HG03139 (cell line): Measurements from ENCODE around the gene EPB41L4A.
"Not testable (repeated sequence)": the region's sequence is repeated elsewhere in the genome, so short reads cannot be mapped to it uniquely, and the experiment has no call there.

Experiments used
- ATAC-seq: cut with Tn5 transposase; IDR thresholded peaks from one replicate; pipeline ENCODE4 v1.9.1; 2021; ENCODE audit not compliant: unreplicated experiment

Gene EPB41L4A

GRCh38 chr5:112263469-112263868 is 155.6 kb downstream of the EPB41L4A start:
- no peak for ATAC-seq

DNA sequence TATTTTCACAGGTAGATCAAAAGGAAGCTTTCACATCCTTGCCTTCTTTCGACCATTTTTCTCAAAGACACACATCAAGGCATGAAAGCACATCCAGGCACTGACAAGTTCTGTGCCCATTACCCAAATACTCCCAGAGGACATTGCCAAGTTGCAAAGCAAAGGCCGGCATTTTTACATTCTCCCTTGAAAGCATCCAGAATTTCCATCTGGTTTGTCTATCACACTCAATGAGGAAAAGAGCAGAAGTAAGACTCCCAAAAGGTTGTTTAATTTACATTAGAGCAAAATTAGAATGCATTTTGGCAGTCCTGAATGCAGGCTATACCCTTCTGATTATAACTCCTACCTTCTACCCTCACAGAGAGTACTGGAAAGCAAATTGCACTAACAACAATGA is 160.5 kb downstream of the EPB41L4A start:
- no peak for ATAC-seq

DNA sequence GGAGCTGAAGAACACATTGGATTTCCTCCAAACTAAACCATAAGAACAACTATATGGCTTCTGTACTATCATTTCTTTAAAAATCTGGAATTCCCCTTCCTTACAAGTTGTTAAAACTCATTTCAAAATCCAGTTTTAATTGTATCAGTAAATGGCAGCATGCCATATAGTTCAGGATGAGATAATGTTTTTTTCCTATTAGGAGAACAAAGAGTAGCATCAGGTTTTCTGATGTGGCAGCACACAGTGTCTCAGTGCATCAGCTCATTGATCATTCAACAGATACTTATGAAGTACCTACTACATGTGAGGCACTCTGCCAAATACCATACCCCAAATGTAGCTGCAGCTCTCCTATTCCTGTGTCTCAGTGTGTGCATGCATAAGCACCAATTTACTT is 161.1 kb downstream of the EPB41L4A start:
- no peak for ATAC-seq

GRCh38 chr5:112257005-112257404 is 162.1 kb downstream of the EPB41L4A start:
- no peak for ATAC-seq

GRCh38 chr5:112254303-112254702 is 164.8 kb downstream of the EPB41L4A start:
- ATAC-seq, result no peak

DNA sequence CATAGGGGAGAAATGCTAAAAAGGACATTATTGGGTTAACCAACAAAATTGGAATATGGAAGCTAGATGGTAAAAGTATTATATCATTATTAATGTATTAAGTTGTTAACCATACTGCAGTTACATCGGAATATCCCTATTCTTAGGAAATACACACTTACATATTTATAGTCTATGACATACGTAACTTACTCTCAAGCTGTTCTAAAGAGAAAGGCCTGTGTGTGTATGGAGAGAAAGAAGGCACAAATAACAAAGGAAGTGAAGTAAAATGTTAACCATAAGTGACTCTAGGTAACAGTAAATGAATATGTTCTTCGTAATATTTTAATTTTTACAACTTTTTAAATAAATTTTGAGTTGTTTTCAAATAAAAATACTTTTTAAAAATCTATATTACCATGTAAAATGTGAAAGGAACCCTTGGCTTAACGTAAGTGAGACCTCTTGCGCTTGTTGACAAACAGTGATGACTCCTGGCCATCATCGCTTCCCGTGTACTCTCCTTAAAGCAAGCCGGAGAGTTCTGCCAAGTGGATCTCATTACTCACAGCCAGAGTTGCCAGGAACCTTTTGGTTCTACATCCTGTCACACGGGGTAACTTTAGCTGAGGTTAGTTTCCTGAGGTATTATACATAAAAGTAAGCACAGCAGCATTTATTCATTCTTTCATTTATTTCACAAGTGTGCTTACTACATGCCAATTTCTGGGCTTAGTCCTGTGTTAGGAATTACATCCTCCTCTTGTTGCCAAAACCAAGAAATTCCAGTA is 165.4 kb downstream of the EPB41L4A start:
- no peak for ATAC-seq

GRCh38 chr5:112250551-112250950 is 168.5 kb downstream of the EPB41L4A start:
- no peak for ATAC-seq

- ATAC-seq, result no peak
These were observed 170.5 kb downstream of the EPB41L4A start for GRCh38 chr5:112248623-112249022.

DNA sequence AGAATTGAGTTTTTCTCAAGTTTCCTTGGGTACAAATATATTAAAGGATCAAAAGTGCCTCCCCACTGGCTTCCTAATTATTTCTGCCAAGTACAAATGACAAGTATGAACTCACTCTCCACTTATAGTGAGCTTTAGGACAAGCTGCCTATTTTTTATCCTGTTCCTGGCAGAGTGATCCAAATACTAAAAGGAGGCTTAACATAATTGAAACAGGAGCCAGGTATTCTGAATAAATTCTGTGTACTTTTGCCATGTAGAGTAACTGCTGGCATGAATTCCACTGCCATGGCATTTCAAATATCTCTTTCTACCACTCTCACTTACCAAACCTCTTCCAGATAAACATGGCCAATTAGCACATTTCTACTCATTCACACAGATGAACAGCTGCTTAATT is 171.1 kb downstream of the EPB41L4A start:
- no peak for ATAC-seq

DNA sequence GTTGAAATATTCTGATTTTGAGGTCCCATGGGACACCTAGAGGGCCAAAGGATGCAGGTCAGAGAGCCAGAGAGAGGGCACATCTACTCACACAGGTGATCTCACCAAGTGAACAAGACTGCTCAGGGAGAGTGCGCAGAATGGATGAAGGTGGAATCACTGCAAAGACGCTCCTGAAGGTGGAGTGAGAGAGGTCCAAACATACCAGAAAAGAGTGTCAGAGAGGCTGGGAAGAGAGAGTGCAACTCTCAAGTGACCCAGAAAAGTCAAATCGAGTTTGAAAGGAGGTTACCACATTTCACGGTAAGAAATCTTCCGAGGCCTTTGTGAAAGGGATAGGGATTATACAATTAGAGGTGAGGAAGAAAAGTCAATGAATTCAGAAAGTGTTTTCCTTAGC is 173.4 kb downstream of the EPB41L4A start:
- no peak for ATAC-seq

DNA sequence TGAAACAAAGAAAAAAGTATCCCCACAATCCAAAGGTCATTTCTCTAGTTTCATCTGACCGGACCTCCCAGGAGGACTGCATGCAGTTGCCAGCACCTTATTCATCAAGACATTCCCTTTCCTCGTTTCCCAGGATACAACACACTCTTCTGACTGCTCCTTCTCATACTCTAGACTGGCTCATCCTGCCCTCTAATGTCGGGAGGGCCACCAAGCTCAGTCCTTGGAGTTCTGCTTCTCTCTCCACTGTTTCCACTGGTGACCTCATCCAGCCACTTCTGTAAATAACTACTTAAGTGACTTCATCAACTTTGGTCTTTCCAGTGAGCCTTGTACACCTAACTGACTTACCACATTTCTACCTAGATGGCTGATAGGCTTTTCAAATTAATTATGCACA is 179.1 kb downstream of the EPB41L4A start:
- no peak for ATAC-seq

- ATAC-seq, result no peak
These were observed 180.6 kb downstream of the EPB41L4A start for GRCh38 chr5:112238473-112238872.

DNA sequence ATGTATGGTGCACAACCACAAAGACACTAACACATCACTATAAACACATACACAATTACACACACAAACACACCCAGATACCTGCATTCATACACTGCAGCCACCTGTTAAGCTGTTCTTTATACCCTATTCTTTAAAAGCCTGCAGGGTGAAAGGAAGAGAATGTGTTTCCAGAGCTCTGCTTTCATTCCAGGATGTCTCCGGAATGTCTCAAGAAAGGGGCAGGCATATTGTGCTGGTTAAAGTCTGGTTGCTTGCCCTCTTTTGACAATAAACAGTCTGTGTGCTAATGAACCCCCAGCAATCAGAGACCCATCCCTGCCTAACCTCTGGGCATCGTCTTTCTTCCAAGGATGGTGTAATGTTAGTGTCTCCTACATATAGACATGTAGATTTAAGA is 181.6 kb downstream of the EPB41L4A start:
- no peak for ATAC-seq

GRCh38 chr5:112234000-112234399 is 185.1 kb downstream of the EPB41L4A start:
- no peak for ATAC-seq

- no peak for ATAC-seq
These were observed 186.4 kb downstream of the EPB41L4A start for GRCh38 chr5:112232667-112233066.

DNA sequence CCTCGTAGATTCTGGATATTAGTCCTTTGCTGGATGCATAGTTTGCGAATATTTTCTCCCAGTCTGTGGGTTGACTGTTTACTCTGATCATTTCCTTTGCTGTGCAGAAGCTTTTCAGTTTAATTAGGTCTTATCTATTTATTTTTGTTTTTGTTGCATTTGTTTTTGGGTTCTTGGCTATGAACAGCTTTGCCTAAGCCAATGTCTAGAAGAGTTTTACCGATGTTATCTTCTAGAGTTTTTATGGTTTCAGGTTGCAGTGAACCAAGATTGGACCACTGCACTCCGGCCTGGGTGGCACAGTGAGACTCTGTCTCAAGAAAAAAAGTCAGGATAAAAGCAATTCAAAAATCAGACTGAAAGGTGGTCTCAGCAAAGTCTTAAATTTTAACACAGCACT is 188.5 kb downstream of the EPB41L4A start:
- no peak for ATAC-seq

GRCh38 chr5:112228667-112229066 is 190.4 kb downstream of the EPB41L4A start:
- no peak for ATAC-seq

GRCh38 chr5:112227911-112228631 is 191.0 kb downstream of the EPB41L4A start:
- no peak for ATAC-seq

DNA sequence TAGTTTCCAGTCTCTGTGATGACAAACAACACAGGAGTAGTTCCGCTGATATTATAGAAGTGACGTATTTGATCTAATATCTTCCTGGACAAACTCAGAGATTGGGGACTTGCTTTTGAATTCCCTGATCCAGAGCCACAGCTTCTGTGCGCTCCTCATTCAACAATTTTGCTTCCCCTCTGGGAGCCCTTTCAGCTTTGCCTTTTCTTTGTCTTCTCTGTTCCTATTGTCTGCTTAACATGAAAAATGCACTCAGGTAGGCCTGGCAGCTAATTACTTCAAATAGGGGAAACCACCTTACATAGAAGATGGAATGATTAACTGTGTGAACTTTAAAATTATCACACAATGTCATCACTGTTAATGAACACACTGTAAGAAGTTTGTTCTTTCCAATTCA is 192.9 kb downstream of the EPB41L4A start:
- no peak for ATAC-seq

GRCh38 chr5:112222997-112223396 is 196.1 kb downstream of the EPB41L4A start:
- ATAC-seq, result not testable (repeated sequence)

DNA sequence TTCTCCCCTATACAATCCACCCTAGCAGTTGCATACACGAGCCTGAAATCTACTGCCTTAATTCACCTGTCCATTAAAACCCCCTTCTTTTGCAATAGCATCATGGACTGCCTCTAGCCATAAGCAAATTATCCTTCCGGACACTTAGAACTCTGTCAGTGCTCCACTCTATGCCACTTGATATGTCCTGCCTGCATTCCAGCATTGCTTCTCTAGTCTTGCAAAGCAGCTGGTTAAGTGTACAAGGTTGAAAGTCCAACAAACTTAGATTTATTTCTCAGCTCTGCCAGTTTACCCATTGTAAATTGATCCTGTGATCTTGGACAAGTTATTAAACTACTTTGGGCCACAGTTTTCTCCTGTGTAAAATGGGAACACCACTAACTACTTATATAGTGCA is 197.9 kb downstream of the EPB41L4A start:
- no peak for ATAC-seq

- ATAC-seq, result no peak
These were observed 200.1 kb downstream of the EPB41L4A start for GRCh38 chr5:112219000-112219399.
